ENCODE data around the gene ZNRF1.

Gene ZNRF1

GRCh38 chr16:75058806-75059205 is 60.0 kb downstream of the ZNRF1 start:
- DNase-seq (ENCODE audit: low read depth, low spot score), result no peak

GRCh38 chr16:75059411-75059810 is 60.6 kb downstream of the ZNRF1 start:
- DNase-seq (ENCODE audit: low read depth, low spot score), result no peak

GRCh38 chr16:75060723-75061122 is 61.9 kb downstream of the ZNRF1 start:
- DNase-seq (ENCODE audit: low read depth, low spot score), result no peak

- no peak for DNase-seq (ENCODE audit: low read depth, low spot score)
Measured at GRCh38 chr16:75061669-75062068, 62.8 kb downstream of the ZNRF1 start.

- DNase-seq (ENCODE audit: low read depth, low spot score), result no peak
Measured at GRCh38 chr16:75062135-75062975, 63.5 kb downstream of the ZNRF1 start.

GRCh38 chr16:75062976-75063346 is 64.1 kb downstream of the ZNRF1 start:
- DNase-seq (ENCODE audit: low read depth, low spot score), result no peak

GRCh38 chr16:75063549-75064088 is 64.8 kb downstream of the ZNRF1 start:
- DNase-seq (ENCODE audit: low read depth, low spot score), result no peak

DNA sequence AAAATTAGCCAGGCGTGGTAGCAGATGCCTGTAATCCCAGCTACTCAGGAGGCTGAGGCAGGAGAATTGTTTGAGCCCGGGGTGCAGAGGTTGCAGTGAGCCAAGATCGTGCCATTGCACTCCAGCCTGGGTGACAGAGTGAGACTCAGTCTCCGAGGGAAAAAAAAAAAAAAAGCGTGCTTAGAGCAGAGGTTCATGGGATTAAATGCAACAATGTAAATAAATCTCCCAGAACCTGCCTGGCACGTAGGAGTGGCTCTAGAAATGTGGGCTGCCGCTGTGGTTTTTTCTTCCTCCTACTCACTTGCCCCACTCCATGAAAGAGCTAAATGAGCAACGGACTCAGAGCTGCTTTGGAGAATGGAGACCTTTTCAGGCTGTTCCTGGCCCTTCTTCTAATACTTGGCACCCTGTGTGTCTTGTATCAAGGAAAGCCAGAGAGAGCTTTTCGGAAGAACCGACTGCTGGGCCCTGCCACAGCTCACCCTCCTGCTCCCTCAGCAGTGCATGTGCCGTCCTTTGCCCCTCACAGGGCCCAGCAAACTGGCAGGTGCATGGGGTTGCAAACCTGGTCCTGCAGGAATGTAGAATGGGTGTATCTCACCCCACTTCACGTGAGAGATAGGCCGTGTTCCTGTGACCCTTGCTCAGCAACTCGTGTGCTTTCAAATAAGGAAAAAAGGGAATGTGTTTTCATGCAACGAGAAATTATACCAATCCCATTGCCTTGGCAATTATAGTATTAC is 65.8 kb downstream of the ZNRF1 start:
- no peak for DNase-seq (ENCODE audit: low read depth, low spot score)

DNA sequence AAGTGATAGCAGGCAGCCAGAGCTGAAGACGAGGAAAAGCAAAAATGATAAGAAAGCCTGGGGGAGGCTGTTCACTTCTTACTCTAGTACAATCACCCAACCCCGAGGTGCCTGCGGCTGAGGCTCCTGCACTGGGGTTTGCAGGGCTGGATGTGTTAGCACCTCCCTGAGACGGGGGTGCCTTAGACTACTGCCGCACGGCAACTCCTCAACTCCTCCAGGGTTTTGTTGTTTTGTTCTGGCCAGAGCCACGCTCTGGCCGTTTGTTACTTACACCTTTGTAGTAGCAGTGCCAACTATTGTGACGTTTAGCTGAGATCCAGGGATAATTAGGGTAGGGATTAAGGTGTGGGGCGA is 66.3 kb downstream of the ZNRF1 start:
- no peak for DNase-seq (ENCODE audit: low read depth, low spot score)

DNA sequence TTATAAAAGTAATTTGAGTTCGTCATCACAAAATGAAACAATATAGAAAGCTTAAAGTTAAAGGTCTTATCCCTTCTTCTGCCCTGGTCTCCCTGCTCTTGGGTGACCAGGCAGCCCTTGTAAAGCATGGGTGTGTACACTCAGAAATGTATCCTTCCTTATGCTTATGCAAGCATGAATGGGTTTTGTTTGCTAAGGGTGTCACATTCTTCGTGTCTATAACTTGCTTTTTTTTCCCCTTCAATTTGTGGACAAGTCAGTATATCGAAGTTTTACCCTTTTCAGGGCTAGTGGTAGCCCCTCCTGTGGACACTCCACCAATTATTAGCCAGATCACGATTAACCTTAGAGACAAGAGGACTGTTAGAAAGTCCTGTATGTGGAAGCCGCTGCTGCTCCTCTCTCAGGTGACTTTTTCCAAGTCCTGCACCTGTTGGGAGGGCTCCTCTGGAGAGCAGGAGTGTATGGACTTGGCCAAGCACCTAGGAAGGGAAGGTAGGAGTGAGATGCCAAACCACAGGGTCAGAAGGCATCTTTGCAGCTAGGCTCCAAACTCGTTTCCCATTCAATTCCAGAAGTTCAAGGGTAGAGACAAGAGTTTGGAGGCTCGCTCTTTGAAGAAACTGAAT is 66.8 kb downstream of the ZNRF1 start:
- no peak for DNase-seq (ENCODE audit: low read depth, low spot score)

DNA sequence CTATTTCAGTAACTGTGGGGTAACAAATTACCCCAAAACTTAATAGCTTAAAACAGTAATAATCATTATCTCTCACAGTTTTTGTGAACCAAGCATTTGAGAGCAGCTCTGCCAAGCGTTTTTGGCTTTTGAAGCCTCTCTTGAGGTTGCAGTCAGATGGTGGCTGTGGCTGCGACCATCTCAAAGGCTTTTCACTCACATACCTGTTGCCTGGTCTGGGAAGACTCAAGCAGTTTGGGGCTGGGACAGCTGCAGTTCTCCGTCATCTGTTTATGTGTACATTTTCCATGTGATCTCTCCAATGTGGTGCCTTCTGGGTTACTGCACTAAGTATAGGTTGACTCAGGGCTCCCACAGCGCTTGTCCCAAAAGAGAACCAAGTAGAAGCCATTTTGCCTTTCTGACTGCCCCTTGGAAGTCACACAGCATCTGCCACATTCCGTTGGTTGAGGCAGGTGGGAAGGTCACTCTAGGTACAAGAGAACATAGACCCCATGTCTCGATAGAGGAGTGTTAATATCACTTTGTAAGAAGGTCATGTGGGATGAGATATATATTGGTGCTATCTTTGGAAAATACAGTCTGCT is 68.1 kb downstream of the ZNRF1 start:
- no peak for DNase-seq (ENCODE audit: low read depth, low spot score)

GRCh38 chr16:75068085-75069031 is 69.5 kb downstream of the ZNRF1 start:
- DNase-seq (ENCODE audit: low read depth, low spot score), result no peak

DNA sequence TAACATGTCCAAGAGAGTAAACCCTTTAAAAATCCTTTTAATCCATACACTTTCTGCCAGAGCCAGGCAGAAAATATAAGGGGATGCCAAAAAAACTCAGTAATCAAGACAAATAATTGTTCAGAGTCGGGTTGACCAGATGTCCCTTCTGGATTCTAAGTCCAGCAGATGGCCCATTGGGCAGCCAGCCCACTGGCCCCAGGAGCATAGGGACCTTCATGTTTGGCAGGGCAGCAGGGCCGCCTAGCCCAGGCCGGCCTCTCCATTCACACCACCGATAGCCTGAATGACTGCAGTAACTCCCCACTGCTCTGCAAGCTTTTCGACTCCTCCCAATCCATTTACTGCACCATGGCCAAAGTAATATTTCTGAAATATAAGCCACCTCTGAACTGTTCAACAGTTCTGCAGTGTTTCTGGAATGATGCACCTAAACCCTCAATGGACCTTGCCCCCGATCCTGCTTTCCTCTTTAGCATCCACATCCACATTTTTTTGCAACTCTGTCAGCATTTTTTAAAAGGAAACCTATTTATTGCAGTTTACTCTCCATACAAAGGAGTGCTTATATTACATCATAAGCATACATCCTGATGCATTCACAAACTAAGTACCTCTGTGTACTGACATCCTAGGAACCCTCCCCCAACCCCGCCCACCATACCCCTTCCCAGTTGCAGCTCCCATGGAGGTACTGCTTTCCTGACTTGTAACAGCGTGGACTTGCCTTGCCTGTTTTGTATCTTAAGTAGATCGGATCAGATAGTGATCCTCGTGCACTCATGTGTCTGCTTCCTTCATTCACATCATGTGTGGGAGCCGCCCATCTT is 71.4 kb downstream of the ZNRF1 start:
- no peak for DNase-seq (ENCODE audit: low read depth, low spot score)

GRCh38 chr16:75071621-75072020 is 72.8 kb downstream of the ZNRF1 start:
- no peak for DNase-seq (ENCODE audit: low read depth, low spot score)

DNA sequence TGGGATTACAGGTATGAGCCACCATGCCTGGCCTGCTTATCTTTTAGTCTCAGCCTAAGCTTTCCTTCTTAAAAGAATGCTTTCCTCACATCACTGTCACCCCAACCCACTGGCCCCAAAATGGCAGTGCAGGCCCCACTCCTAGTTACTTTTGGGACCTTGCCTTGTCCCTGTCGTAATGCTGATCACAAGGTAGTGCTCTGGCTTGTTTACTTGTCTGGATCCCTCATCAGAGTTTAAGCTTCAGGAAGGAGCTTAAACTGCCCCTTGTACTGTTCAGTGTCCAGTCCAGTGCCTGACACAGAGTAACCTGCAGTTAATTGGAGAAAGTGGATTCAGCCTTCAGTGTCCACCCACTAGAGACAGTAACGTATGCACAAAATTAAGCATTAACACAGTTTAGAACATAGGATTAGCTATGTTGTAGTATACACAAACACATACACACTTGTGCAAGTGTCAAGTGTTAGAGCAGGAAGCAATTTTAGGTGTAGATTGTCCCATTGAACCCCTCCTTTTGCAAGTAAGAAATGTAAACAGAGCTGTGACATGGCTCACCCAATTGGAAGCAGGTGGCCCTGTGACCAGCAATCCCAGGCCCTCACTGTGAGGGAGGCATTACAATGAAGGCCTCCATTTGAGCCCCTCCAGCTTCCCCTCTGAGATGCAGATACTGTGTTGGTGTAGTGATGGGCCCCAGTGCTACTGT is 73.6 kb downstream of the ZNRF1 start:
- DNase-seq (ENCODE audit: low read depth, low spot score), result no peak

- DNase-seq (ENCODE audit: low read depth, low spot score), result peak; percentile 47
Measured at GRCh38 chr16:75073545-75074303, 74.9 kb downstream of the ZNRF1 start.

- no peak for DNase-seq (ENCODE audit: low read depth, low spot score)
Measured at GRCh38 chr16:75074304-75074793, 75.5 kb downstream of the ZNRF1 start.

- DNase-seq (ENCODE audit: low read depth, low spot score), result no peak
Measured at GRCh38 chr16:75074920-75075687, 76.3 kb downstream of the ZNRF1 start.

Data from astrocyte of the hippocampus (primary cell).